Right ventricle myocardium superior (tissue), 1 donor: ENCODE measurements around the gene AKAP5. TPM values are rescaled to one million over a fixed set of nuclear protein-coding genes. Genes with fewer than 3 reads are reported as not detected.

Source experiments
- ATAC-seq: fragments of 200-7000 bp; cut with Tn5 transposase; one replicate; pipeline ENCODE4 v1.9.1; 2020; ENCODE audit warnings: mild to moderate bottlenecking; ENCODE audit not compliant: poor library complexity
- DNase-seq: peaks from one replicate; pipeline ENCODE4 v3.0.0-alpha.2; 2020
- intact Hi-C: fragments of 100-400 bp; cut with DNase I; formaldehyde crosslinking; loops from one replicate; pipeline ENCODE4 v1.11.2; 2022
- total RNA-seq: library from RNA; stranded (reverse); fragmentation: NEBNext Ultra II Directional; extraction: Animal tissue kit (Norgen Biotek cat#: 25700); gene quantifications from one replicate; pipeline ENCODE4 v1.2.1, GENCODE V29; 2021
- donor health status: DM: no; HTN: yes; CAD: no; lungs with severe emphysema.

Gene AKAP5
- total RNA-seq, 1 donor from 2014 or later: 0.16 TPM

GRCh38 chr14:64495252-64495651 is 30.0 kb downstream of the AKAP5 start:
- no peak for ATAC-seq
- intact Hi-C loops: no loop called here
- DNase-seq: no peak

GRCh38 chr14:64496764-64497163 is 31.5 kb downstream of the AKAP5 start:
- intact Hi-C loops: no loop called here
- DNase-seq (no peak), ATAC-seq (no peak)

GRCh38 chr14:64500088-64500487 is 34.8 kb downstream of the AKAP5 start:
- intact Hi-C loops: no loop called here
- ATAC-seq (no peak), DNase-seq (no peak)

GRCh38 chr14:64501411-64502171 is 36.3 kb downstream of the AKAP5 start:
- DNase-seq: peak; percentile 70
- peak; percentile 19 for ATAC-seq

GRCh38 chr14:64502456-64502855 is 37.2 kb downstream of the AKAP5 start:
- intact Hi-C loops: no loop called here
- DNase-seq (no peak), ATAC-seq (no peak)

More at GRCh38 chr14:64501411-64502171, 36.3 kb downstream of the AKAP5 start:
- intact Hi-C loops: no loop called here

GRCh38 chr14:64502887-64503433 is 37.7 kb downstream of the AKAP5 start:
- ATAC-seq: peak; percentile 0
- DNase-seq: no peak
- intact Hi-C loops: no loop called here

GRCh38 chr14:64503434-64504309 is 38.4 kb downstream of the AKAP5 start, which contains the start of gene ZBTB25:
ZBTB25 (minus strand) TSS chr14:64503838; CDS start chr14:64490533, 13,305 bp downstream.
- peak; percentile 95 for DNase-seq
- peak; percentile 80 for ATAC-seq
- intact Hi-C loops: no loop called here

- DNase-seq: peak; percentile 93
- ATAC-seq: peak; percentile 69
- intact Hi-C loops: no loop called here
These were observed 39.1 kb downstream of the AKAP5 start, which contains the start of gene ZBTB1 for GRCh38 chr14:64504310-64504896. ZBTB1 (plus strand) TSS chr14:64504770; CDS start chr14:64521505, 16,735 bp downstream.

- intact Hi-C loops: no loop called here
- peak; percentile 95 for DNase-seq
These were observed 39.8 kb downstream of the AKAP5 start for GRCh38 chr14:64504897-64505794.

GRCh38 chr14:64506721-64507120 is 41.4 kb downstream of the AKAP5 start:
- ATAC-seq: no peak
- intact Hi-C loops: no loop called here

More at GRCh38 chr14:64504897-64505794, 39.8 kb downstream of the AKAP5 start:
- ATAC-seq: peak; percentile 63

GRCh38 chr14:64507376-64508156 is 42.3 kb downstream of the AKAP5 start:
- no peak for ATAC-seq
- intact Hi-C loops: no loop called here
- no peak for DNase-seq

More at GRCh38 chr14:64506721-64507120, 41.4 kb downstream of the AKAP5 start:
- no peak for DNase-seq

GRCh38 chr14:64508215-64508776 is 43.0 kb downstream of the AKAP5 start:
- DNase-seq (no peak), ATAC-seq (no peak)
- intact Hi-C loops: no loop called here

- intact Hi-C loops: no loop called here
- no peak for ATAC-seq
- DNase-seq: no peak
These were observed 43.7 kb downstream of the AKAP5 start for GRCh38 chr14:64509036-64509435.

GRCh38 chr14:64510825-64511671 is 45.7 kb downstream of the AKAP5 start:
- DNase-seq (no peak), ATAC-seq (peak; percentile 68)
- intact Hi-C loops: no loop called here

- DNase-seq (no peak), ATAC-seq (no peak)
- intact Hi-C loops: no loop called here
These were observed 48.0 kb downstream of the AKAP5 start for GRCh38 chr14:64513271-64513670.

GRCh38 chr14:64515053-64515452 is 49.8 kb downstream of the AKAP5 start:
- intact Hi-C loops: no loop called here
- no peak for DNase-seq
- peak; percentile 31 for ATAC-seq
